Mesodermal cell (in vitro differentiated cells): ENCODE measurements around the gene IFT80.
"Not testable (repeated sequence)": the region's sequence is repeated elsewhere in the genome, so short reads cannot be mapped to it uniquely, and the experiment has no call there.

Experiments
- H3K27ac ChIP-seq: 2 replicates; pipeline ENCODE4 v1.7.0; 2013; ENCODE audit warnings: mild to moderate bottlenecking, low read depth, low read length, moderate library complexity; ENCODE audit not compliant: severe bottlenecking
- H3K36me3 ChIP-seq: 2 replicates; pipeline ENCODE4 v1.7.1; 2013; ENCODE audit warnings: mild to moderate bottlenecking, low read length, moderate library complexity; ENCODE audit not compliant: control insufficient read depth, insufficient read depth
- H3K4me1 ChIP-seq: one replicate; pipeline ENCODE4 v1.7.1; 2013; ENCODE audit warnings: mild to moderate bottlenecking, low read length; ENCODE audit not compliant: insufficient read depth, control insufficient read depth, poor library complexity, severe bottlenecking
- H3K4me3 ChIP-seq: 2 replicates; pipeline ENCODE4 v1.7.0; 2013; ENCODE audit warnings: low read length, control low read depth, mild to moderate bottlenecking; ENCODE audit not compliant: insufficient read depth, poor library complexity, severe bottlenecking; ENCODE audit errors: extremely low read depth
- H3K9me3 ChIP-seq: 2 replicates; pipeline ENCODE4 v1.7.1; 2013; ENCODE audit warnings: mild to moderate bottlenecking, low read length, moderate library complexity; ENCODE audit not compliant: control insufficient read depth
- WGBS, 2 experiments: methylation state at CpG; one replicate each; pipeline ENCODE4 v1.1.5; 2013; ENCODE audit warnings: missing lambda C conversion rate in 2 of 2; ENCODE audit not compliant: insufficient coverage in 2 of 2; 5-methylcytosine and 5-hydroxymethylcytosine counted together

The IFT80 gene

GRCh38 chr3:160365869-160366522 lies 33.0 kb downstream of the IFT80 start:
- WGBS, 2 experiments = no CpG with 5 or more reads among the region's 1 CpG
- Histone ChIP-seq H3K36me3 (peaks cover 4% of the 10 kb centered on the region), H3K27ac (no peak overlapping the region), H3K9me3 (no peaks in the 10 kb centered on the region), H3K4me1 (no peaks in the 10 kb centered on the region), H3K4me3 (no peak overlapping the region)

GRCh38 chr3:160362896-160363295 lies 36.1 kb downstream of the IFT80 start:
- H3K4me1 ChIP-seq = not testable (repeated sequence)
- 83% methylated on average over 1 of the region's 2 CpGs; no CpG with 5 or more reads in 1 of the 2 experiments for WGBS, 2 experiments

GRCh38 chr3:160355826-160356225 lies 43.2 kb downstream of the IFT80 start:
- Histone ChIP-seq H3K4me3 (no peak overlapping the region), H3K36me3 (peaks cover 16% of the 10 kb centered on the region), H3K9me3 (no peaks in the 10 kb centered on the region), H3K4me1 (no peaks in the 10 kb centered on the region), H3K27ac (no peak overlapping the region)
- WGBS, 2 experiments = no CpG with 5 or more reads among the region's 4 CpGs

More at GRCh38 chr3:160362896-160363295, 36.1 kb downstream of the IFT80 start:
- not testable (repeated sequence) for H3K9me3 ChIP-seq, H3K4me3 ChIP-seq, H3K27ac ChIP-seq, H3K36me3 ChIP-seq

GRCh38 chr3:160346511-160346910 lies 52.5 kb downstream of the IFT80 start:
- WGBS, 2 experiments = 90% methylated on average over 1 of the region's 2 CpGs; no CpG with 5 or more reads in 1 of the 2 experiments
- H3K4me3 ChIP-seq = no peak overlapping the region
- no peak overlapping the region for H3K27ac ChIP-seq
- H3K4me1 ChIP-seq = no peaks in the 10 kb centered on the region
- H3K36me3 ChIP-seq = no peaks in the 10 kb centered on the region
- no peaks in the 10 kb centered on the region for H3K9me3 ChIP-seq

- Histone ChIP-seq H3K4me3 (no peak overlapping the region), H3K27ac (no peak overlapping the region), H3K9me3 (peaks cover 4% of the 10 kb centered on the region), H3K4me1 (no peaks in the 10 kb centered on the region), H3K36me3 (no peaks in the 10 kb centered on the region)
- no CpG with 5 or more reads among the region's 1 CpG for WGBS, 2 experiments
These were observed 55.9 kb downstream of the IFT80 start for GRCh38 chr3:160343132-160343531.

GRCh38 chr3:160340351-160340750 lies 58.7 kb downstream of the IFT80 start:
- Histone ChIP-seq H3K36me3 (no peaks in the 10 kb centered on the region), H3K9me3 (peaks cover 8% of the 10 kb centered on the region), H3K4me1 (no peaks in the 10 kb centered on the region), H3K4me3 (no peak overlapping the region), H3K27ac (no peak overlapping the region)
- 69 to 75% methylated on average over 2 of the region's 2 CpGs for WGBS, 2 experiments

- Histone ChIP-seq H3K4me3 (no peak overlapping the region), H3K4me1 (no peaks in the 10 kb centered on the region), H3K36me3 (no peaks in the 10 kb centered on the region), H3K27ac (peak overlapping the region; percentile 62), H3K9me3 (no peaks in the 10 kb centered on the region)
- WGBS, 2 experiments = 78 to 100% methylated on average over 2 to 3 of the region's 3 CpGs
These were observed 67.7 kb downstream of the IFT80 start for GRCh38 chr3:160331127-160331937.

- Histone ChIP-seq H3K4me3 (no peak overlapping the region), H3K36me3 (no peaks in the 10 kb centered on the region), H3K27ac (no peak overlapping the region), H3K4me1 (no peaks in the 10 kb centered on the region), H3K9me3 (no peaks in the 10 kb centered on the region)
These were observed 68.3 kb downstream of the IFT80 start for GRCh38 chr3:160330690-160331089.

- Histone ChIP-seq H3K4me3 (no peak overlapping the region), H3K4me1 (no peaks in the 10 kb centered on the region), H3K9me3 (no peaks in the 10 kb centered on the region), H3K36me3 (no peaks in the 10 kb centered on the region), H3K27ac (no peak overlapping the region)
- no CpG with 5 or more reads among the region's 1 CpG for WGBS, 2 experiments
These were observed 68.9 kb downstream of the IFT80 start for GRCh38 chr3:160330109-160330508.

GRCh38 chr3:160326286-160326685 lies 72.7 kb downstream of the IFT80 start:
- WGBS, 2 experiments = 100% methylated on average over 1 of the region's 2 CpGs; no CpG with 5 or more reads in 1 of the 2 experiments
- not testable (repeated sequence) for H3K36me3 ChIP-seq, H3K9me3 ChIP-seq, H3K4me3 ChIP-seq, H3K4me1 ChIP-seq, H3K27ac ChIP-seq

- H3K27ac ChIP-seq, H3K4me1 ChIP-seq, H3K4me3 ChIP-seq, H3K9me3 ChIP-seq, H3K36me3 ChIP-seq: not testable (repeated sequence)
- WGBS, 2 experiments = no CpG with 5 or more reads among the region's 1 CpG
These were observed 77.2 kb downstream of the IFT80 start for GRCh38 chr3:160321821-160322220.
